Measurements from ENCODE around the gene TAX1BP1. TPM values are rescaled to one million over a fixed set of nuclear protein-coding genes. Genes with fewer than 3 reads are reported as not detected.

TAX1BP1 gene
- total and polyA plus RNA-seq, 2 donors (not counting 3 experiments of a cell fraction or from before 2014, with no cell fraction given) = 77.7 to 93.2 TPM

GRCh38 chr7:27876756-27877155 lies 136.8 kb downstream of the TAX1BP1 start:
- Histone ChIP-seq H3K9me3 (replicated peaks; ENCODE audit: control insufficient read depth, insufficient read depth, low read length) (no peaks in the 10 kb centered on the region), H3K79me2 (ENCODE audit: control insufficient read depth, insufficient read depth, low read length) (no peaks in the 10 kb centered on the region), H3K4me1 (ENCODE audit: control insufficient read depth, extremely low read depth, insufficient read depth, low read length) (peaks cover 34% of the 10 kb centered on the region), H4K20me1 (replicated peaks; ENCODE audit: control insufficient read depth, extremely low read depth, insufficient read depth, low read length) (no peaks in the 10 kb centered on the region), H3K27ac (ENCODE audit: insufficient read depth, low read depth, low read length) (no peak overlapping the region), H3K9me1 (replicated peaks; ENCODE audit: control insufficient read depth, extremely low read depth, insufficient read depth, low read length) (no peaks in the 10 kb centered on the region), H3K4me2 (ENCODE audit: insufficient read depth, low read length) (no peak overlapping the region), H3K27me3 (ENCODE audit: control insufficient read depth in 2 of 2, insufficient read depth in 2 of 2, low read length in 2 of 2) (no peaks in the 10 kb centered on the region), H3K36me3 (ENCODE audit: control insufficient read depth in 2 of 2, extremely low read depth in 1 of 2, insufficient read depth in 2 of 2, low read length in 2 of 2) (no peaks in the 10 kb centered on the region), H3K9ac (replicated peaks; ENCODE audit: extremely low read depth, insufficient read depth, low read length) (no peak overlapping the region), H3K4me3 (replicated peaks in 1 of 3; ENCODE audit: insufficient read depth in 1 of 3, low read depth in 1 of 3, low read length in 3 of 3) (no peak overlapping the region), H2AFZ (ENCODE audit: low read depth, low read length) (no peak overlapping the region)
- TF ChIP-seq, protein P1, sequence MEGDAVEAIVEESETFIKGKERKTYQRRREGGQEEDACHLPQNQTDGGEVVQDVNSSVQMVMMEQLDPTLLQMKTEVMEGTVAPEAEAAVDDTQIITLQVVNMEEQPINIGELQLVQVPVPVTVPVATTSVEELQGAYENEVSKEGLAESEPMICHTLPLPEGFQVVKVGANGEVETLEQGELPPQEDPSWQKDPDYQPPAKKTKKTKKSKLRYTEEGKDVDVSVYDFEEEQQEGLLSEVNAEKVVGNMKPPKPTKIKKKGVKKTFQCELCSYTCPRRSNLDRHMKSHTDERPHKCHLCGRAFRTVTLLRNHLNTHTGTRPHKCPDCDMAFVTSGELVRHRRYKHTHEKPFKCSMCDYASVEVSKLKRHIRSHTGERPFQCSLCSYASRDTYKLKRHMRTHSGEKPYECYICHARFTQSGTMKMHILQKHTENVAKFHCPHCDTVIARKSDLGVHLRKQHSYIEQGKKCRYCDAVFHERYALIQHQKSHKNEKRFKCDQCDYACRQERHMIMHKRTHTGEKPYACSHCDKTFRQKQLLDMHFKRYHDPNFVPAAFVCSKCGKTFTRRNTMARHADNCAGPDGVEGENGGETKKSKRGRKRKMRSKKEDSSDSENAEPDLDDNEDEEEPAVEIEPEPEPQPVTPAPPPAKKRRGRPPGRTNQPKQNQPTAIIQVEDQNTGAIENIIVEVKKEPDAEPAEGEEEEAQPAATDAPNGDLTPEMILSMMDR (IDR thresholded peaks at IDR 0.05; ENCODE audit: extremely low read depth in 1 of 2, insufficient read depth in 1 of 2, low read depth in 1 of 2, low read length in 2 of 2) = no peak
- TF ChIP-seq GATA2 (IDR thresholded peaks at IDR 0.05; ENCODE audit: insufficient read depth, insufficient read length, low read depth, low read length) = no peak
- TF ChIP-seq POLR2A (IDR thresholded peaks at IDR 0.05; ENCODE audit: low read depth, low read length) = no peak
- no peak for TF ChIP-seq EZH2 (IDR thresholded peaks at IDR 0.05; ENCODE audit: borderline replicate concordance, low read depth, low read length, severe bottlenecking)
- POLR2A ChIA-PET = no interaction called here
- intact Hi-C loops (cut with micrococcal nuclease) = no loop called here
- dilution Hi-C loops (cut with MboI; ENCODE audit: extremely low pct_ligation_motif_present, low sequenced_read_pairs) = no loop called here
- FAIRE-seq (no peak), DNase-seq (ENCODE audit: low read depth, low spot score) (no peak)
- CTCF ChIA-PET = interaction anchor here (0.8 kb wide), 1 partner anchor 41 kb away, joined by 3 read pairs; no protein-coding TSS in a partner anchor
- BruUV-seq (replicated peaks) = no TSS peak

Other genes starting within 250 kb of the TAX1BP1 start
- gene HIBADH, start 77.3 kb upstream of the TAX1BP1 start, total RNA-seq = 19.7 and 22.6 TPM in 2 replicates
- gene HIBADH, start 77.3 kb upstream of the TAX1BP1 start, polyA plus RNA-seq = 25.0 and 30.5 TPM in 2 replicates

All from endothelial cell of umbilical vein (primary cell).